ENCODE data around the gene ACTL10. TPM values are rescaled to one million over a fixed set of nuclear protein-coding genes. Genes with fewer than 3 reads are reported as not detected.

The ACTL10 gene
- total RNA-seq, 1 donor from 2014 or later, result 1.1 TPM

GRCh38 chr20:33664762-33665144 lies 2.0 kb upstream of the ACTL10 start:
- Histone ChIP-seq H3K36me3 (ENCODE audit: insufficient read depth, low read length) (no peaks in the 10 kb centered on the region), H3K4me2 (ENCODE audit: low read length) (peak overlapping the region; percentile 91), H3K9me3 (ENCODE audit: insufficient read depth, low read depth, low read length) (no peaks in the 10 kb centered on the region), H3K4me1 (ENCODE audit: insufficient read depth, low read length) (peaks cover 24% of the 10 kb centered on the region), H3K27me3 (ENCODE audit: insufficient read depth, low read length) (no peaks in the 10 kb centered on the region), H3K4me3 (ENCODE audit: insufficient read depth, low read depth, low read length) (no peak overlapping the region), H4K20me1 (ENCODE audit: insufficient read depth, low read length) (peaks cover 18% of the 10 kb centered on the region), H3K9ac (ENCODE audit: low read length) (no peak overlapping the region), H3K79me2 (ENCODE audit: insufficient read depth, low read length) (no peaks in the 10 kb centered on the region), H3K27ac (ENCODE audit: low read depth, low read length) (no peak overlapping the region), H2AFZ (ENCODE audit: low read depth, low read length) (no peak overlapping the region)
- FAIRE-seq, result no peak
- no peak for TF ChIP-seq CTCF (IDR thresholded peaks at IDR 0.05; ENCODE audit: insufficient read depth, low read depth, low read length)
- TF ChIP-seq EZH2 (IDR thresholded peaks at IDR 0.05; ENCODE audit: insufficient read depth, low read length), result no peak
- Mint-ChIP-seq H3K4me1 (ENCODE audit: low read depth, unreplicated experiment) (peaks cover 21% of the 10 kb centered on the region), H3K27ac (ENCODE audit: unreplicated experiment) (peak overlapping the region; percentile 5), H3K4me3 (ENCODE audit: unreplicated experiment) (peak overlapping the region; percentile 80), H3K9me3 (ENCODE audit: unreplicated experiment) (no peaks in the 10 kb centered on the region), H3K36me3 (ENCODE audit: low read depth, unreplicated experiment) (peaks cover 8% of the 10 kb centered on the region), H3K27me3 (ENCODE audit: low read depth, unreplicated experiment) (no peaks in the 10 kb centered on the region)
- no peak for DNase-seq (ENCODE audit: low read depth)

- Histone ChIP-seq H2AFZ (ENCODE audit: low read depth, low read length) (peak overlapping the region; percentile 86), H3K4me1 (ENCODE audit: insufficient read depth, low read length) (peaks cover 36% of the 10 kb centered on the region), H3K4me2 (ENCODE audit: low read length) (peak overlapping the region; percentile 94), H3K9me3 (ENCODE audit: insufficient read depth, low read depth, low read length) (no peaks in the 10 kb centered on the region), H3K27me3 (ENCODE audit: insufficient read depth, low read length) (no peaks in the 10 kb centered on the region), H3K4me3 (ENCODE audit: insufficient read depth, low read depth, low read length) (peak overlapping the region; percentile 62), H3K79me2 (ENCODE audit: insufficient read depth, low read length) (no peaks in the 10 kb centered on the region), H3K36me3 (ENCODE audit: insufficient read depth, low read length) (no peaks in the 10 kb centered on the region), H3K27ac (ENCODE audit: low read depth, low read length) (no peak overlapping the region), H4K20me1 (ENCODE audit: insufficient read depth, low read length) (peaks cover 37% of the 10 kb centered on the region), H3K9ac (ENCODE audit: low read length) (peak overlapping the region; percentile 58)
- H3K9me3 Mint-ChIP-seq (ENCODE audit: unreplicated experiment), result no peaks in the 10 kb centered on the region
- H3K4me1 Mint-ChIP-seq (ENCODE audit: low read depth, unreplicated experiment), result peaks cover 25% of the 10 kb centered on the region
- H3K27ac Mint-ChIP-seq (ENCODE audit: unreplicated experiment), result no peak overlapping the region
- H3K36me3 Mint-ChIP-seq (ENCODE audit: low read depth, unreplicated experiment), result peaks cover 21% of the 10 kb centered on the region
- FAIRE-seq (no peak), DNase-seq (ENCODE audit: low read depth) (no peak)
- TF ChIP-seq CTCF (IDR thresholded peaks at IDR 0.05; ENCODE audit: insufficient read depth, low read depth, low read length), result no peak
- peak; percentile 16 for TF ChIP-seq EZH2 (IDR thresholded peaks at IDR 0.05; ENCODE audit: insufficient read depth, low read length)
- peaks cover 2% of the 10 kb centered on the region for H3K27me3 Mint-ChIP-seq (ENCODE audit: low read depth, unreplicated experiment)
- peak overlapping the region; percentile 20 for H3K4me3 Mint-ChIP-seq (ENCODE audit: unreplicated experiment)
Measured at GRCh38 chr20:33667245-33667675, 517 bp downstream of the ACTL10 start.

GRCh38 chr20:33667676-33668465 lies 1.1 kb downstream of the ACTL10 start:
- Histone ChIP-seq H3K9me3 (ENCODE audit: insufficient read depth, low read depth, low read length) (no peaks in the 10 kb centered on the region), H3K4me1 (ENCODE audit: insufficient read depth, low read length) (peaks cover 42% of the 10 kb centered on the region), H3K27me3 (ENCODE audit: insufficient read depth, low read length) (no peaks in the 10 kb centered on the region), H3K79me2 (ENCODE audit: insufficient read depth, low read length) (peaks cover under 1% of the 10 kb centered on the region), H3K4me3 (ENCODE audit: insufficient read depth, low read depth, low read length) (peak overlapping the region; percentile 62), H4K20me1 (ENCODE audit: insufficient read depth, low read length) (peaks cover 43% of the 10 kb centered on the region), H3K36me3 (ENCODE audit: insufficient read depth, low read length) (no peaks in the 10 kb centered on the region), H3K4me2 (ENCODE audit: low read length) (peak overlapping the region; percentile 94), H3K27ac (ENCODE audit: low read depth, low read length) (no peak overlapping the region), H2AFZ (ENCODE audit: low read depth, low read length) (peak overlapping the region; percentile 86), H3K9ac (ENCODE audit: low read length) (peak overlapping the region; percentile 58)
- Mint-ChIP-seq H3K36me3 (ENCODE audit: low read depth, unreplicated experiment) (peaks cover 22% of the 10 kb centered on the region), H3K27ac (ENCODE audit: unreplicated experiment) (peak overlapping the region; percentile 75), H3K4me1 (ENCODE audit: low read depth, unreplicated experiment) (peaks cover 23% of the 10 kb centered on the region), H3K27me3 (ENCODE audit: low read depth, unreplicated experiment) (peaks cover 2% of the 10 kb centered on the region), H3K4me3 (ENCODE audit: unreplicated experiment) (peak overlapping the region; percentile 20), H3K9me3 (ENCODE audit: unreplicated experiment) (no peaks in the 10 kb centered on the region)
- TF ChIP-seq CTCF (IDR thresholded peaks at IDR 0.05; ENCODE audit: insufficient read depth, low read depth, low read length), result peak; percentile 72
- no peak for TF ChIP-seq EZH2 (IDR thresholded peaks at IDR 0.05; ENCODE audit: insufficient read depth, low read length)
- DNase-seq (ENCODE audit: low read depth), result no peak
- FAIRE-seq, result no peak

Measured in astrocyte (in vitro differentiated cells and primary cell).